Heart right ventricle (tissue), 16 donors: ENCODE results near the gene PSME2. TPM values are rescaled to one million over a fixed set of nuclear protein-coding genes. Genes with fewer than 3 reads are reported as not detected.

Experiments used
- ATAC-seq, 8 donors: fragments of 200-7000 bp; cut with Tn5 transposase; one replicate each; pipeline ENCODE4 v1.9.1; 2020; ENCODE audit warnings: mild to moderate bottlenecking in 8 of 8, moderate library complexity in 8 of 8, moderate number of reproducible peaks in 1 of 8
- DNase-seq, 2 donors: peaks; one replicate each; pipeline ENCODE4 v3.0.0-alpha.2; 2020
- H3K27ac ChIP-seq, 10 donors: fragments of 200-600 bp; sonication (generic) in 2 of 10; one replicate each; pipeline versions ENCODE4 v1.5.0 to v1.8.0; 2020 to 2022; ENCODE audit warnings: mild to moderate bottlenecking in 3 of 10
- H3K27me3 ChIP-seq, 7 donors: fragments of 200-600 bp; one replicate each; pipeline ENCODE4 v1.8.0; 2021 to 2022; ENCODE audit warnings: mild to moderate bottlenecking in 2 of 7
- H3K36me3 ChIP-seq, 9 donors: fragments of 200-600 bp; sonication (generic) in 1 of 9; one replicate each; pipeline versions ENCODE4 v1.5.0 to v1.8.0; 2020 to 2022; ENCODE audit warnings: mild to moderate bottlenecking in 2 of 9
- H3K4me1 ChIP-seq, 9 donors: fragments of 200-600 bp; sonication (generic) in 1 of 9; one replicate each; pipeline versions ENCODE4 v1.5.0 to v1.8.0; 2020 to 2022; ENCODE audit warnings: mild to moderate bottlenecking in 4 of 9
- H3K4me3 ChIP-seq, 10 donors: fragments of 200-600 bp; sonication (generic) in 2 of 10; one replicate each; pipeline versions ENCODE4 v1.5.0 to v1.8.0; 2020 to 2022; ENCODE audit warnings: mild to moderate bottlenecking in 7 of 10, moderate library complexity in 2 of 10
- H3K9me3 ChIP-seq, 11 donors: fragments of 200-600 bp in 10 of 11; sonication (generic) in 2 of 11; one replicate each; pipeline versions ENCODE4 v1.5.0 to v1.8.0; 2013 to 2022; ENCODE audit warnings: mild to moderate bottlenecking in 2 of 11, control low read depth in 1 of 11, moderate library complexity in 1 of 11
- WGBS, 2 donors: extraction: QIAGEN DNeasy Blood & Tissue Kit; methylation state at CpG; one replicate each; pipeline ENCODE4 v1.1.7; 2013; ENCODE audit warnings: inconsistent platforms in 1 of 2; 5-methylcytosine and 5-hydroxymethylcytosine counted together
- intact Hi-C, 10 donors: fragments of 100-400 bp; cut with DNase I; formaldehyde crosslinking; loops; one replicate each; pipeline versions ENCODE4 v1.11.1 to v1.14.2; 2022
- polyA plus RNA-seq, 2 donors: library from polyadenylated mRNA; stranded (reverse); fragments of 200-250 nt; gene quantifications; one replicate each; pipeline ENCODE4 v1.2.3, GENCODE V29; 2013
- total RNA-seq, 10 donors: library from RNA; stranded (reverse); fragmentation: NEBNext Ultra II Directional in 3 of 10; extraction: Animal tissue kit (Norgen Biotek cat#: 25700) in 3 of 10; gene quantifications; one replicate each; pipeline versions ENCODE4 v1.2.1 to v1.2.4, GENCODE V29; 2021 to 2023
- TF ChIP-seq, protein P1 (sequence below), 9 donors: fragments of 200-600 bp; sonication (generic) in 2 of 9; IDR thresholded peaks; one replicate each; pipeline versions ENCODE4 v1.5.0 to v1.8.0; 2021 to 2022; ENCODE audit warnings: antibody characterized with exemption in 9 of 9, mild to moderate bottlenecking in 5 of 9, moderate library complexity in 1 of 9
- donor health status: Arrhythmogenic right ventricular cardiomyopathy.
- donor health status: ischemic (EF 13 %, LVEDD 7.1; RV severe dilation, severe dysfunction).
- donor health status: healthy with polysubstance abuse.
- donor health status: DM: no; HTN: yes; CAD: no.
- donor health status: DM: no; HTN: no; CAD: no.
- donor health status: ischemic (EF 25% LVEDD 6.9; RV normal size, moderate dysfunction).
- donor health status: ischemic (EF 25% LVEDD 5.7; RV mildly dilated, moderate dysfunction).
- donor health status: healthy.
- donor health status: DM: yes; HTN: yes; CAD: no.
- donor health status: Ischemic cardiomyopathy.
- donor health status: ischemic (EF 35%, LVEDD 5.7; RV mildly dilated, moderate dysfunction).
- donor health status: nonischemic (EF 11% LVEDD 7.7; RV severe dilation, severe dysfunction).
- donor health status: DM: yes; HTN: yes; CAD: no.
- donor health status: PGD.
- donor health status: ischemic (EF 29% LVEDD 5.4; RV normal size, mild dysfunction).
- donor health status: nonischemic (EF 23%, LVEDD 6.1; RV moderate dilation, normal function).

PSME2 gene
- total and polyA plus RNA-seq, 12 donors: 62.6 to 347 (median 85.5) TPM

DNA sequence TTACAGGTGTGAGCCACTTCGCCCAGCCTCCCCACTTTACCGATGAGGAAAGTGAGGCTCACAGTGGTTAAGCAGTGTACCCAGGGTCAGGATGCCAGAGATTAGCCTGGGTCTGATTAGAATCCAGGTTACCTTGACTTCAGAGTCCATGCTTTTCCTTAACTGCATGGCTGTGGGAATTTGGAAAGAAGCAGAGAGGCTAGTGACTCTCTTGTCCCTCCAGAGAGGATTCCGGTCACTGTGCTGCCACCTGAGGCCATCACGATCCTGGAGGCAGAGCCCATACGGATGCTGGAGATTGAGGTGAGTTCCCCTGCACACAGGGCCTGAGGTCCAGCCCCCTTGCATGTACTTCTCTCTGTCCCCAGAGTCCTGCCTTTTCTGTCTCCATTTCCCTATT, 30.2 kb upstream of the PSME2 start:
- ATAC-seq (no peak), DNase-seq (no peak)
- Histone ChIP-seq H3K4me1 (peaks cover 0 to 25% (median 21%) of the 10 kb centered on the region in 9 donors), H3K9me3 (no peaks in the 10 kb centered on the region), H3K27ac (no peak overlapping the region), H3K27me3 (no peaks in the 10 kb centered on the region), H3K36me3 (peaks cover 0 to 95% (median 22%) of the 10 kb centered on the region in 9 donors), H3K4me3 (no peak overlapping the region)
- TF ChIP-seq, protein P1, sequence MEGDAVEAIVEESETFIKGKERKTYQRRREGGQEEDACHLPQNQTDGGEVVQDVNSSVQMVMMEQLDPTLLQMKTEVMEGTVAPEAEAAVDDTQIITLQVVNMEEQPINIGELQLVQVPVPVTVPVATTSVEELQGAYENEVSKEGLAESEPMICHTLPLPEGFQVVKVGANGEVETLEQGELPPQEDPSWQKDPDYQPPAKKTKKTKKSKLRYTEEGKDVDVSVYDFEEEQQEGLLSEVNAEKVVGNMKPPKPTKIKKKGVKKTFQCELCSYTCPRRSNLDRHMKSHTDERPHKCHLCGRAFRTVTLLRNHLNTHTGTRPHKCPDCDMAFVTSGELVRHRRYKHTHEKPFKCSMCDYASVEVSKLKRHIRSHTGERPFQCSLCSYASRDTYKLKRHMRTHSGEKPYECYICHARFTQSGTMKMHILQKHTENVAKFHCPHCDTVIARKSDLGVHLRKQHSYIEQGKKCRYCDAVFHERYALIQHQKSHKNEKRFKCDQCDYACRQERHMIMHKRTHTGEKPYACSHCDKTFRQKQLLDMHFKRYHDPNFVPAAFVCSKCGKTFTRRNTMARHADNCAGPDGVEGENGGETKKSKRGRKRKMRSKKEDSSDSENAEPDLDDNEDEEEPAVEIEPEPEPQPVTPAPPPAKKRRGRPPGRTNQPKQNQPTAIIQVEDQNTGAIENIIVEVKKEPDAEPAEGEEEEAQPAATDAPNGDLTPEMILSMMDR (IDR thresholded peaks at IDR 0.05): no peak
- intact Hi-C loops: no loop called here
- 95 to 96% methylated on average over 5 of the region's 5 CpGs for WGBS, 2 donors

DNA sequence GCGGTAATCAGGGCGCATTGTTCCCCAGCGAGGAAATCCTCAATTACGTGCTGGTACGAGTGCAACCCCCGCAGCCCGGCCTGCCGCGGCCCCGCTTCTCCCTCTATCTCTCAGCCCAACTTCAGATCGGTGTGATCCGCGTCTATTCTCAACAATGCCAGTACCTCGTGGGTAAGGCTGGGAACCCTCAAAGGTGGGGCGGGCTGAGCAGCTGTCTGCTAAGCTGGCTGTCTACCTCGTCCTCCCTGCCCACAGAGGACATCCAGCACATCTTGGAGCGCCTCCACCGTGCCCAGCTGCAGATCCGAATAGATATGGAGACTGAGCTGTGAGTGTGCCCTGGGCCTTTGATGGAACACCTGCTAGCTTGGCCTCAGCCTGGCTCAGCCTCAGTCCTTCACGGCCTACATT, 26.5 kb upstream of the PSME2 start:
- Histone ChIP-seq H3K9me3 (no peaks in the 10 kb centered on the region), H3K36me3 (peaks cover 0 to 87% (median 10%) of the 10 kb centered on the region in 9 donors), H3K4me3 (peak overlapping the region in 1 of 10 donors; percentile 52), H3K27me3 (no peaks in the 10 kb centered on the region), H3K4me1 (peaks cover 0 to 20% (median 11%) of the 10 kb centered on the region in 9 donors), H3K27ac (no peak overlapping the region)
- no peak for DNase-seq
- ATAC-seq: peak in 1 of 8 donors; percentile 14
- 63 to 74% methylated on average over 20 of the region's 20 CpGs for WGBS, 2 donors
- intact Hi-C loops: no loop called here
- TF ChIP-seq, protein P1 (IDR thresholded peaks at IDR 0.05): no peak

DNA sequence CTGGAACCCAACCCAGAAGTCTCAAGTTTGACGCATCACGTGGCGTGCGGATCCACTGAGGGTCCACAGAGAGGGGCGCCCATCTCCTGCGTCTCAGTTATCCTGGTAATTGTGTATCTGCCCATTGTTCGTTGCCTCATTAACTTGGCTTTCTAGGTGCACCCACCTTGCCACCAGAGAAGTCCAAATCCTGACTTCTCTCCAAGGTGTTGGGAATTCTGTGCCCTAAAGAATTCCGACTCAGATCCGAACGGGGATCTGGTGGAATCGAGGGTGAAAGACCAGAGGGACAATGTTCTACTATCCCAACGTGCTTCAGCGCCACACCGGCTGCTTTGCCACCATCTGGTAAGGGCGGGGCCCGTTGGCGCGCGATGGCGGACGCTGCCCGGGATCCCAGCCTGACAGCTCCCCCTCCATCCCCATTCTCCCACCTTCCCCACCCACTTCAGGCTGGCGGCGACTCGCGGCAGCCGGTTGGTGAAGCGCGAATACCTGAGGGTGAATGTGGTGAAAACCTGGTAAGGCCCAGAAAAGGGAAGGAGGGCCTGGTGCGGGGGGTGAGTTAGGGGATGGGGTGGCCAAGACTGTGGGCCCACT, 26.0 kb upstream of the PSME2 start:
- Histone ChIP-seq H3K36me3 (peaks cover 0 to 87% (median 14%) of the 10 kb centered on the region in 9 donors), H3K9me3 (no peaks in the 10 kb centered on the region), H3K27ac (peak overlapping the region in 1 of 10 donors; percentile 36), H3K4me3 (peak overlapping the region in 7 of 10 donors; percentile 24 to 52 (median 40)), H3K4me1 (peaks cover 0 to 20% (median 11%) of the 10 kb centered on the region in 9 donors), H3K27me3 (no peaks in the 10 kb centered on the region)
- TF ChIP-seq, protein P1 (IDR thresholded peaks at IDR 0.05): no peak
- DNase-seq: no peak
- WGBS, 2 donors: 31 to 44% methylated on average over 30 of the region's 30 CpGs
- intact Hi-C loops: no loop called here
- no peak for ATAC-seq

DNA sequence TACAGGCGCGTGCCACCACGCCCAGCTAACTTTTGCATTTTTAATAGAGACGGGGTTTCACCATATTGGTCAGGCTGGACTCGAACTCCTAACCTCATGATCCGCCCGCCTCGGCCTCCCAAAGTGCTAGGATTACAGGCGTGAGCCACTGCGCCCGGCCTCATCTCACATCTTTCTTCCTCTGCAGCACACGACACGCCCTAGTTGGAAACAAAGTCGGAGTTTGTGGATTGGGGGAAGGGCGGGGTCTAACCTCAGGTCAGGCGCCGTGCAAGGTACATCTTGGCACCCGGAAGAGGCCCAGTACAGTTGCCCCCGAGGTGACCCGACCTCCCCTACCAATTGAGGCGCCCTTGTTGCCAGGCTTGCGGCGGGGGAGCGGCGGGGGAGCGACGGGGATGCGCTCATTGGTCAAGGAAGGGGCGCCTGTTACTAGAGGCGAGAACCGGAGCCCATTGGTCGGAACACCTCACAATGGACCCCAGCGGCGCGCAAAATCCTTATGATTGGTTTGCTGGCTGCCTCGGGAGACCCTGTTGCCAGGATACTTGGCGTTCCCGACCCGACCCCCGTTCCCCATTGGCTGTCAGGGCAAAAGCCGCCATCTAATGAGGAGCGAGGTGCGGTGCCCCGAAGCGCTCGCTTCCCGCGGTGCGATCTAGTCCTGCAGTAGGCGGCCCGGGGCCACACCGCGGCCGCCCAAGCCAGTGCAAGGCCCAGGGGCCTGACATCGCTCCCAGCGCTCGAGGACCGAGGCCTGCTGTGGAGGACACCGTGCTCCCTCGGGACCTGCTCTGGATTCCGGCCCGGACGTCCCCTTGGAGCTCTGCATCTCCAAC, 25.2 kb upstream of the PSME2 start, which contains the start of gene REC8:
TSS of gene REC8 (plus strand) at position 659 of the 839 bp plus-strand sequence. CDS start 473 bp downstream, outside the sequence.
- Histone ChIP-seq H3K4me1 (peaks cover 0 to 26% (median 11%) of the 10 kb centered on the region in 9 donors), H3K4me3 (peak within 1 kb of the TSS in 9 of 10 donors; percentile 1 to 52 (median 39)), H3K36me3 (peaks cover 0 to 87% (median 11%) of the 10 kb centered on the region in 9 donors), H3K9me3 (no peaks in the 10 kb centered on the region), H3K27ac (peak within 1 kb of the TSS in 1 of 10 donors; percentile 36), H3K27me3 (no peaks in the 10 kb centered on the region)
- WGBS, 2 donors: 14 to 26% methylated on average over 63 of the region's 63 CpGs
- TF ChIP-seq, protein P1 (IDR thresholded peaks at IDR 0.05): no peak
- DNase-seq: peak; percentile 65 to 74
- intact Hi-C loops: no loop called here
- ATAC-seq: peak; percentile 45 to 81 (median 70)
